Epithelial cell of esophagus (primary cell): ENCODE data around the gene EPHB2.
"Not testable (repeated sequence)": the region's sequence is repeated elsewhere in the genome, so short reads cannot be mapped to it uniquely, and the experiment has no call there.

Experiments
- DNase-seq: peaks from one replicate; pipeline ENCODE4 v3.0.0; 2010; ENCODE audit warnings: low read depth
- H3K4me3 ChIP-seq: 2 replicates; pipeline ENCODE4 v1.5.1; 2011; ENCODE audit warnings: mild to moderate bottlenecking, low read length, control low read depth
- CTCF ChIP-seq: IDR thresholded peaks from 2 replicates; pipeline ENCODE4 v1.5.1; 2011; ENCODE audit warnings: low read depth, mild to moderate bottlenecking, low read length, control low read depth, inconsistent platforms; ENCODE audit not compliant: insufficient read depth; ENCODE audit errors: missing control alignments

Gene EPHB2

DNA sequence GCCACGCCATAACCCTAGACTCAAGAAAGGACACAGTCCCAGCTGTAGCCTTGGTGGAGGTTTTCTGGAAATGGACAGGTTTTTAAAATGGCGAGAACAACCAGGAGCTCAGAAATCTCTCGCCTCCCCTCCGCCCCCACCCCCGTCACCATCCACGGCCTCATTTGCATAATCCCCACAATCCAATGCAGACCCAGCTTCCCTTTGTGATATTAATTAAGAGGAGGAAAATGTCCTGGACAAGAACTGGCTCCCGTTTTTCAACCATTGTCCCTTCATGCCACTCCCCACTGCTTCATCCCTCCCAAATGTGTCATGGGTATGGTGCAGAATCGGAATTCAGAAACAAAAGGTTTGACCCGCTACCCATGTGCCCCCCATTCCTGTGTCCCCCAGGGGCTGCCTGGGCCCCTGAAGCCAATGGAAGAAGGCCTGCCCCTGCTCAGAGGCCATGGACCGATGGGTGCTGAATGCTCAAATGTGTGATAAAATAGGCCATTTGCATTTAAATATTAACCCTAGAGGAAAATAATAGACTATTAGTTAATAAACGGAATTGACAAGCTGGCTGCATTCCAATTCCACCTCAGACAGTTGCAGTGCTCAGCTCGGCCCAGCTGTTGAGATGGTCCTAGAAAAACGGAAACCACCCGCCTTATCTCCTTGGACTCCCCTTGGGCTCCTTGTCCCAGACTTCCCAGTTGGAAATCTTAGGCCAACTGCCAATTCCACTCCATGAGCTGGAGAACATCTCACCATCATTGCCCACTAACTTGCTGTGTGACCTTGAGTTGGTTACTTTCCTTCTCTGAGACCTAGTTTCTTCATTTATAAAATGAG is 10.7 kb upstream of the EPHB2 start:
- TF ChIP-seq CTCF = no peak
- H3K4me3 ChIP-seq = no peak overlapping the region
- DNase-seq = no peak

DNA sequence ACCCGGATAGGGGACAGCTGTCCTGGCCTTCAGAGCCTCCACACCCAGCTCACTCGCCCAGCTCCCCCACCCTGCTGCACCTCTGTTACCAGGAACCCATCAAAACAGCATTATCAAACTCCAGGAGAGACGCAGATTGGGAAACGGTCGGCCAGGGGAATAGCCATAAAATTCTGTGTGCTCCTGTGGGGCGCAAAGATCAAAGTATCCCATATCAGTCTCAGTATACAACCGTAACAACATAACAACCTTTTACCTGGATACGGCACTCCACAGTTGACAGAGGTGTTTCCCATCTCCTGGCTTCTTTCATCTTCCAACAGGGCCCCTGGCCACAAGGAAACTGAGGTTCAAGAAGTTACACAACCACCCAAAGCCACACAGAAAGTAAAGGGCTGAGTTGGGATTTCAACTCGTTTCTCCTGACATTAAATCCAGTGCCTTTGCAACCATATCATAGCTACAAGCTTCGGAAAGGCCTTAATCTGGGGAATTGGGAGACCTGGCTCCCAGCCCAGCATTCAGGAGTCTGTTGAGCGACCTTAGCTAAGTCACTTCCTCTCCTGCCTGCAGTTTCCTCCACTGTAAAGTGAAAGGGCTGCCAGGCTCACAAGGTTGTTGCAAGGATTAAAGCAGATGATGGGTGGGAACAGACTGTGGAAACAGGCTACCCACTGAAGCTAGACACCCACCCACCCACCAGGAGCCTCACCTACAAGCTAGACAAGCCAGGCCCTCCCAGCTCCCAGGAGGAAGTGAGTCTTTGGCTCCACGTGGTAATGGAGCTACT is 8.1 kb upstream of the EPHB2 start:
- TF ChIP-seq CTCF = no peak
- H3K4me3 ChIP-seq = no peak overlapping the region
- no peak for DNase-seq

- TF ChIP-seq CTCF = peak; percentile 95
- H3K4me3 ChIP-seq = no peak overlapping the region
- DNase-seq = peak; percentile 88
Measured at GRCh38 chr1:22704440-22705067, 6.1 kb upstream of the EPHB2 start.

GRCh38 chr1:22705586-22705985 is 5.1 kb upstream of the EPHB2 start:
- H3K4me3 ChIP-seq = no peak overlapping the region
- no peak for TF ChIP-seq CTCF

GRCh38 chr1:22706100-22706499 is 4.5 kb upstream of the EPHB2 start:
- not testable (repeated sequence) for H3K4me3 ChIP-seq, DNase-seq

More at GRCh38 chr1:22705586-22705985, 5.1 kb upstream of the EPHB2 start:
- DNase-seq = no peak

DNA sequence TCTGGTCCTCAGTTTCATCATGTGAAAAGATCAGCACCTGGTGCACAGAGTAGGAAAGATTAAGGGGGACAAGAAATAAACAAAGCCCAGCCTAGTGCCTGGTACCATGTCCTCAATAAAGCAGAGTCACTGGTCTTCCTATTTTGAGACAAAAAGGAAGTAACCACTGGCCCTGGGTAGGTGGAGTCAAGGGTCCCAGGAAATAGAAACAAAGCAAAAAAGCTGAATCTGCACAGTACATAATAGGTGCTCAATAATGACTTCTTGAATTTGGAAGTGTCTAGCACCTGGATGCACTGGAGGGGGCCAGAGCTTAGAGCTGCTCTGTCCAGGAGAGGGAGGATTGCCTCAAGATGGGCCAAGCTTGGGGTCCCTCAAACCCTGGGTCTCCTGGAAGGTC is 1.9 kb upstream of the EPHB2 start:
- no peak for TF ChIP-seq CTCF
- H3K4me3 ChIP-seq = no peak overlapping the region
- DNase-seq = no peak

DNA sequence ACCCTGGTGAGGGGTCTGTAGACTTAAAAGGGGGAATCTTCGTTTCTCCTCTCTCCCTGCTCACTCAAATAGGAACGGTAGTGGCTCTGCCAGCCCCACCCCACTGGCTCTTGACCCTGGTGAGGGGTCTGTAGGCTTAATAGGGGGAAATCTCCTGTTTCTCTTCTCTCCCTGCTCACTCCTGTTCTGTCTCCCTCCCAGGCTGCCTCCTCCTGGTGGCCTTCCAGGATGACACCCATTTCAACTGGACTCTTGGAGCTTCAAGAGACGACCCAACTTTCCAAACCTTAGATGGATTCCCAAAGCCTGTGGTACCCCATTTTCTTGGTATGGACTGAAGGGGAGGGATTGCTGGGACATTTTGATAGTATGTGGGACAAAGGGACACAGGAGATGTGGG is 1.4 kb upstream of the EPHB2 start:
- H3K4me3 ChIP-seq = no peak overlapping the region
- DNase-seq = no peak
- peak; percentile 33 for TF ChIP-seq CTCF
